Astrocyte (in vitro differentiated cells and primary cell): ENCODE results near the gene ADGRF3.
"Not testable (repeated sequence)": the region's sequence is repeated elsewhere in the genome, so short reads cannot be mapped to it uniquely, and the experiment has no call there.

Experiments
- CTCF ChIP-seq: IDR thresholded peaks from 2 replicates; pipeline ENCODE4 v1.5.1; 2011; ENCODE audit warnings: low read depth, mild to moderate bottlenecking, inconsistent platforms, low read length, moderate library complexity; ENCODE audit not compliant: insufficient read depth
- EZH2 ChIP-seq: IDR thresholded peaks from 2 replicates; pipeline ENCODE4 v1.6.1; 2012; ENCODE audit warnings: mild to moderate bottlenecking, low read length, inconsistent platforms; ENCODE audit not compliant: insufficient read depth

DNA sequence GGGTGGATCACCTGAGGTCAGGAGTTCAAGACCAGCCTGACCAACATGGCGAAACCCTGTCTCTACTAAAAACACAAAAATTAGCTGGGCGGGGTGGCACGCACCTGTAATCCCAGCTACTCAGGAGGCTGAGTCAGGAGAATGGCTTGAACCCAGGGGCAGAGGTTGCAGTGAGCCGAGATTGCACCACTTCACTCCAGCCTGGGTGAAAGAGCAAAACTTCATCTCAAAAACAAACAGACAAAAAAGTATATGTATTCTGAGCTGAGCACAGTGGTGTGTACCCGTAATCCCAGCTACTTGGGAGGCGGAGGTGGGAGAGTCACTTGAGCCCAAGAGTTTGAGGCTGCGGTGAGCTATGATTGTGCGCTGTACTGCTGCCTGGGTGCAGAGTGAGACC lies 15.3 kb downstream of the ADGRF3 start:
- not testable (repeated sequence) for TF ChIP-seq CTCF, EZH2
